Smooth muscle cell of trachea (primary cell): Measurements from ENCODE around the gene DLG5. TPM values are rescaled to one million over a fixed set of nuclear protein-coding genes. Genes with fewer than 3 reads are reported as not detected.

ENCODE experiments used
- total RNA-seq: library from RNA; depleted of rRNA; stranded (reverse); fragments of >200 nt; gene quantifications from 2 replicates; pipeline ENCODE4 v1.2.1, GENCODE V29; 2014

DLG5 gene, protein sequence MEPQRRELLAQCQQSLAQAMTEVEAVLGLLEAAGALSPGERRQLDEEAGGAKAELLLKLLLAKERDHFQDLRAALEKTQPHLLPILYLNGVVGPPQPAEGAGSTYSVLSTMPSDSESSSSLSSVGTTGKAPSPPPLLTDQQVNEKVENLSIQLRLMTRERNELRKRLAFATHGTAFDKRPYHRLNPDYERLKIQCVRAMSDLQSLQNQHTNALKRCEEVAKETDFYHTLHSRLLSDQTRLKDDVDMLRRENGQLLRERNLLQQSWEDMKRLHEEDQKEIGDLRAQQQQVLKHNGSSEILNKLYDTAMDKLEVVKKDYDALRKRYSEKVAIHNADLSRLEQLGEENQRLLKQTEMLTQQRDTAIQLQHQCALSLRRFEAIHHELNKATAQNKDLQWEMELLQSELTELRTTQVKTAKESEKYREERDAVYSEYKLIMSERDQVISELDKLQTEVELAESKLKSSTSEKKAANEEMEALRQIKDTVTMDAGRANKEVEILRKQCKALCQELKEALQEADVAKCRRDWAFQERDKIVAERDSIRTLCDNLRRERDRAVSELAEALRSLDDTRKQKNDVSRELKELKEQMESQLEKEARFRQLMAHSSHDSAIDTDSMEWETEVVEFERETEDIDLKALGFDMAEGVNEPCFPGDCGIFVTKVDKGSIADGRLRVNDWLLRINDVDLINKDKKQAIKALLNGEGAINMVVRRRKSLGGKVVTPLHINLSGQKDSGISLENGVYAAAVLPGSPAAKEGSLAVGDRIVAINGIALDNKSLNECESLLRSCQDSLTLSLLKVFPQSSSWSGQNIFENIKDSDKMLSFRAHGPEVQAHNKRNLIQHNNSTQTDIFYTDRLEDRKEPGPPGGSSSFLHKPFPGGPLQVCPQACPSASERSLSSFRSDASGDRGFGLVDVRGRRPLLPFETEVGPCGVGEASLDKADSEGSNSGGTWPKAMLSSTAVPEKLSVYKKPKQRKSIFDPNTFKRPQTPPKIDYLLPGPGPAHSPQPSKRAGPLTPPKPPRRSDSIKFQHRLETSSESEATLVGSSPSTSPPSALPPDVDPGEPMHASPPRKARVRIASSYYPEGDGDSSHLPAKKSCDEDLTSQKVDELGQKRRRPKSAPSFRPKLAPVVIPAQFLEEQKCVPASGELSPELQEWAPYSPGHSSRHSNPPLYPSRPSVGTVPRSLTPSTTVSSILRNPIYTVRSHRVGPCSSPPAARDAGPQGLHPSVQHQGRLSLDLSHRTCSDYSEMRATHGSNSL (N-terminal part only)
- 46.1 and 75.8 TPM in 2 replicates for total RNA-seq

DNA sequence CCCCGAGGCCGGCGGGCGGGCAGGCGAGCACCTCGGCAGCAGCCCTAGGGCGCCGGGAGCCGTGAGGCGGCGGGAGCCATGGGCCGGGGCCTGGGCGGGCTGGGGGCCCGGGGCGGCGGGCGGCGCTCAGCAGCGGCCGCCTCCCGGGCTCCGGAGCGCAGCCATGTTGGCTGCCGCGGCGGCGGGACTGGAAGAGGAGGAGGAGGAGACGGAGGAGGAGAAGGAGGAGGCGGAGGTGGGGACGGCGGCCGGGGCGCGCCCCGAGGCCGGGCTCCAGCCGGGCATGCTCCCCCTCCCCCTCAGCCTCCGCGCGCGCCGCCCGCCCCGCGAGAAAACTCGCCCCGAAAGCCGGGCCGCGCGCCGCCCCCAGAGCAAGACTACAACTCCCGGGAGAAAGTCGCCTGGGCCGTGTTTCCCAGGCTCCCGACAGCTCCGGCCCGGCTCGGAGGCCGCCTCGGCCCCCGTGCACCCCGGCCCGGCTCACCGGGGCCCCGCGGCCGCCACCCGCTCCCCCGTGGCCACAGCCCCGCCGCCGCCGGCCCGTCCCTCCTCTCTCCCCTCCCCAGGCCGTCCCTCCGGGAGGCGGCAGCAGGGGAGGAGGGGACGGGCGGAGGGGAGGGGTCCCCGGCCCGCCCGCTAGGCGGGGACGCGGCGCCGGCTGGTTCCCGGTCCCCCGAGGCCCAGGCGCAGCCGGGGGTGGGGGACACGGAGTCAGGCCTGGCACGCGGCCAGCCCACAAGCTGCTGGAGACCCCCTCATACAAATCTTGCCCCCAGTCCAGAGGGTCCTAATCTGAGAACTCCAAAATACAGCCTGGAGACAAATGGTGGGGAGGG, at the start of gene DLG5:
Gene DLG5, minus strand, starts transcription at position 190 of the 836 bp plus-strand sequence. CDS start 235 bp downstream, outside the sequence.

Other genes with a start within 250 kb of the DLG5 start
- gene POLR3A, start 102.8 kb upstream of the DLG5 start, total RNA-seq: 17.9 and 19.5 TPM in 2 replicates
- 1,902 and 2,033 TPM in 2 replicates for gene RPS24, start 107.1 kb upstream of the DLG5 start, total RNA-seq